Vagina (tissue), 2 donors: ENCODE measurements around the gene RPTOR.

Source experiments
- CTCF ChIP-seq, 3 experiments: fragments of 450-650 bp in 2 of 3; fragments of 200-600 bp in 1 of 3; sonication (generic) in 1 of 3; IDR thresholded peaks; one replicate each; pipeline ENCODE4 v1.5.1; 2017 to 2019; ENCODE audit warnings: antibody characterized with exemption in 3 of 3, mild to moderate bottlenecking in 2 of 3, moderate library complexity in 2 of 3
- POLR2A ChIP-seq, 2 donors: fragments of 450-650 bp; IDR thresholded peaks; one replicate each; pipeline ENCODE4 v1.6.1; 2017; ENCODE audit warnings: antibody characterized with exemption in 2 of 2, mild to moderate bottlenecking in 2 of 2, moderate library complexity in 2 of 2
- POLR2AphosphoS5 ChIP-seq, 2 donors: sonication (generic); formaldehyde crosslinking; IDR thresholded peaks; one replicate each; pipeline ENCODE4 v1.9.0; 2017; ENCODE audit warnings: antibody characterized with exemption in 2 of 2, mild to moderate bottlenecking in 2 of 2, low read depth in 1 of 2; ENCODE audit not compliant: insufficient read depth in 1 of 2

- TF ChIP-seq CTCF (IDR thresholded peaks at IDR 0.05) (no peak), POLR2AphosphoS5 (IDR thresholded peaks at IDR 0.05; ENCODE audit: insufficient read depth in 1 of 2, low read depth in 1 of 2) (no peak), POLR2A (IDR thresholded peaks at IDR 0.05) (no peak)
Measured at GRCh38 chr17:80780381-80781198, 236.0 kb downstream of the RPTOR start.
